ENCODE measurements around the gene CEP89. TPM values are rescaled to one million over a fixed set of nuclear protein-coding genes. Genes with fewer than 3 reads are reported as not detected.
"Not testable (repeated sequence)": the region's sequence is repeated elsewhere in the genome, so short reads cannot be mapped to it uniquely, and the experiment has no call there.

Gene CEP89
- total RNA-seq, 2 experiments from 2014 or later = 10.3 to 12.1 TPM

- Mint-ChIP-seq H3K9me3 (no peaks in the 10 kb centered on the region), H3K27ac (no peak overlapping the region), H3K4me1 (ENCODE audit: low read depth) (no peaks in the 10 kb centered on the region), H3K27me3 (no peaks in the 10 kb centered on the region), H3K36me3 (ENCODE audit: low read depth) (no peaks in the 10 kb centered on the region), H3K4me3 (no peak overlapping the region)
- TF ChIP-seq CTCF (IDR thresholded peaks at IDR 0.05) = no peak
- POLR2A ChIA-PET = no interaction called here
- DNase-seq (no peak), ATAC-seq (no peak)
- CTCF ChIA-PET = no interaction called here
- intact Hi-C loops (cut with micrococcal nuclease) = no loop called here
Observed at GRCh38 chr19:32988724-32989123, 17.0 kb upstream of the CEP89 start.

GRCh38 chr19:32988254-32988653, 16.5 kb upstream of the CEP89 start:
- H3K4me3 Mint-ChIP-seq; CTCF ChIA-PET; ATAC-seq; H3K9me3 Mint-ChIP-seq; intact Hi-C loops (cut with micrococcal nuclease); H3K27me3 Mint-ChIP-seq; H3K4me1 Mint-ChIP-seq (ENCODE audit: low read depth); POLR2A ChIA-PET; H3K27ac Mint-ChIP-seq; H3K36me3 Mint-ChIP-seq (ENCODE audit: low read depth); DNase-seq: not testable (repeated sequence)

GRCh38 chr19:32982488-32982887, 10.7 kb upstream of the CEP89 start:
- H3K4me1 Mint-ChIP-seq (ENCODE audit: low read depth); H3K27me3 Mint-ChIP-seq; POLR2A ChIA-PET; ATAC-seq; H3K9me3 Mint-ChIP-seq; DNase-seq; H3K4me3 Mint-ChIP-seq; CTCF ChIA-PET; H3K27ac Mint-ChIP-seq; H3K36me3 Mint-ChIP-seq (ENCODE audit: low read depth); intact Hi-C loops (cut with micrococcal nuclease): not testable (repeated sequence)

GRCh38 chr19:32979807-32980206, 8.0 kb upstream of the CEP89 start:
- H3K4me1 Mint-ChIP-seq (ENCODE audit: low read depth); ATAC-seq; H3K27ac Mint-ChIP-seq; H3K9me3 Mint-ChIP-seq; DNase-seq; CTCF ChIA-PET; H3K27me3 Mint-ChIP-seq; H3K4me3 Mint-ChIP-seq; POLR2A ChIA-PET: not testable (repeated sequence)
- H3K36me3 Mint-ChIP-seq (ENCODE audit: low read depth) = peaks cover 11% of the 10 kb centered on the region
- intact Hi-C loops (cut with micrococcal nuclease) = loop anchor here (5.0 kb wide), 1 partner anchor 137 kb away; no protein-coding TSS in a partner anchor

- H3K27me3 Mint-ChIP-seq; H3K27ac Mint-ChIP-seq; POLR2A ChIA-PET; H3K9me3 Mint-ChIP-seq; H3K4me3 Mint-ChIP-seq; ATAC-seq; DNase-seq; H3K4me1 Mint-ChIP-seq (ENCODE audit: low read depth): not testable (repeated sequence)
- intact Hi-C loops (cut with micrococcal nuclease) = loop anchor here (5.0 kb wide), 1 partner anchor 139 kb away; no protein-coding TSS in a partner anchor
- CTCF ChIA-PET = interaction anchor here (2.4 kb wide), 1 partner anchor 8 kb away, joined by 12 read pairs; no protein-coding TSS in a partner anchor
- H3K36me3 Mint-ChIP-seq (ENCODE audit: low read depth) = peaks cover 11% of the 10 kb centered on the region
Observed at GRCh38 chr19:32977813-32978212, 6.1 kb upstream of the CEP89 start.

GRCh38 chr19:32977280-32977679, 5.5 kb upstream of the CEP89 start:
- H3K27ac Mint-ChIP-seq = no peak overlapping the region
- CTCF ChIA-PET = interaction anchor here (1.0 to 3.2 kb wide), 8 partner anchors 8 to 200 kb away, joined by 3 to 20 read pairs (median 8); no protein-coding TSS in a partner anchor
- POLR2A ChIA-PET = no interaction called here
- no peaks in the 10 kb centered on the region for H3K9me3 Mint-ChIP-seq
- H3K4me3 Mint-ChIP-seq = no peak overlapping the region
- no peak for ATAC-seq
- no peak for TF ChIP-seq CTCF (IDR thresholded peaks at IDR 0.05)
- H3K4me1 Mint-ChIP-seq (ENCODE audit: low read depth) = no peaks in the 10 kb centered on the region
- no peaks in the 10 kb centered on the region for H3K27me3 Mint-ChIP-seq
- DNase-seq = no peak
- peaks cover 11% of the 10 kb centered on the region for H3K36me3 Mint-ChIP-seq (ENCODE audit: low read depth)
- intact Hi-C loops (cut with micrococcal nuclease) = loop anchor here (5.0 kb wide), 1 partner anchor 140 kb away; no protein-coding TSS in a partner anchor

GRCh38 chr19:32976223-32976805, 4.6 kb upstream of the CEP89 start:
- Mint-ChIP-seq H3K4me1 (ENCODE audit: low read depth) (peaks cover under 1% of the 10 kb centered on the region), H3K9me3 (no peaks in the 10 kb centered on the region), H3K27ac (no peak overlapping the region), H3K4me3 (no peak overlapping the region), H3K27me3 (no peaks in the 10 kb centered on the region), H3K36me3 (ENCODE audit: low read depth) (peaks cover 12% of the 10 kb centered on the region)
- ATAC-seq (no peak), DNase-seq (peak; percentile 88)
- ChIA-PET CTCF (interaction anchor here (0.9 to 3.2 kb wide), 18 partner anchors 9 to 334 kb away, joined by 3 to 20 read pairs (median 3); no protein-coding TSS in a partner anchor), POLR2A (no interaction called here)
- peak; percentile 84 for TF ChIP-seq CTCF (IDR thresholded peaks at IDR 0.05)
- intact Hi-C loops (cut with micrococcal nuclease) = loop anchor here (5.0 kb wide), 1 partner anchor 141 kb away; no protein-coding TSS in a partner anchor

All from activated CD8-positive, alpha-beta T cell treated with anti-CD3 and anti-CD28 coated beads for 36 hours (primary cell).